Right forelimb (tissue), 1 donor: ENCODE results near the gene TES.
"Not testable (repeated sequence)": the region's sequence is repeated elsewhere in the genome, so short reads cannot be mapped to it uniquely, and the experiment has no call there.

Experiments
- DNase-seq: peaks from one replicate; pipeline ENCODE4 v3.0.0-alpha.2; 2018

TES gene

DNA sequence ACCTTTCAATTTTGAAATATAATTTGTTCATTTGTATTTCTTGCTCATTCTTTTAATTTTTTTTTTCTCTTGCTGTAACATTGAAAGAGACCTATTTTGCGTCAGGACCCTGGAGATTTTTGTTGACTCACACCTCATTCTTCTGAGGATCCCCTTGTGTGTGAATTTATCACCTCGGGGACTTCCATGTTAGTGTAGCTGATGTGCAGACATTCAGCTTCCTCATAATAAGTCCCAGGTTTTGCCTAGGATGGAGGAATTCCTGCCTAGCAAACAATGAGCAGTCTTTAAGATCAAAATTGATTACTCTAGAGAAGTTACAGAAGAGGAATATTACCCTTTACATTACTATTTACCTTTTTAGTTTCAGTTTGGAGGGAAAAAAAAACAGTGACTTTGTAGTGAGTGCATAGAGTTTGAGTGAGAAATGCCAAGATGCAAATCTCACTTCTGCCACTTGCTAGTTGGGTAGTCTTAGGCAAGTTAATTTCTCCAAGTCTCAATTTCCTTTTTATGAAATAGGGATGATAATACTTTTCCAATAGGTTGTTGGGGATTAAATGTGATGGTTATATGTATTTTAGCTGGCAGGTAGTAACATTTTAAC lies 14.3 kb downstream of the TES start:
- DNase-seq, result no peak

DNA sequence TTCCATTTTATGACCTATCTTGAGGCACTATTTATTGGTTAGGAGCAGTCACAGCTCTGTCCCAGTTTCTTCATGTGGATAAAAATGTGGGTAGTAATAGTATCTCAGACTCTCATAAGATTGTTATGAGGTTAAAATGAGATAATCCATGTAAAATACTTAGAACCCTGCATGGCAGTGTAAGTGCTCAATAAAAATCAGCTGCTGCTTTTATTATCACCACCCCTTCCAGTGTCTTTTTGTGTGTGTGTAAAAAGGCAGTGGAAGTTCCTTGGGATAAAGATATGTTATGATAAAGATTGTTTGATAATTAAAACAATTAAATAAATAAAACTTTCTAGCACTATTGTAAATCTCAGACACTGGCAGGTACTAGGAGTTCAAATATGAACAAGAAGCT lies 15.5 kb downstream of the TES start:
- no peak for DNase-seq

DNA sequence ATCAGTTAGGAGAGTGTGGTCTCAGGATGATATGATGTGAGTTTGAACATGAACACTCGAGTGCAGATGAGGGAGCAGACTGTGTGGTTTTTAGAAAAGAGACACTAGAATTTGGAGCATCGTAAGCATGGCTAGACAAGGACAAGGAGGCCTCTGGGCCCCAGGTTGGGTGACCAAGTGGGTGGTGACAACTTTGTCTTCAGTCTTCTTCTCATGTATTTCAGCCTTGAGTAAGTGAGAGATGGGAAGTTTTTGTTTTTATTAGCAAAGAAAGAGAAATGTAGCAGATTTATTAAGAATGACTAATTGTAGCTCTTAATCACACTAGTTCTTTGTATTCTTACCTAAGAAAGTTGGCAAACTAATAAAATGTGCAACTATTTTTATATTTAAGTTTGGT lies 16.3 kb downstream of the TES start:
- no peak for DNase-seq

DNA sequence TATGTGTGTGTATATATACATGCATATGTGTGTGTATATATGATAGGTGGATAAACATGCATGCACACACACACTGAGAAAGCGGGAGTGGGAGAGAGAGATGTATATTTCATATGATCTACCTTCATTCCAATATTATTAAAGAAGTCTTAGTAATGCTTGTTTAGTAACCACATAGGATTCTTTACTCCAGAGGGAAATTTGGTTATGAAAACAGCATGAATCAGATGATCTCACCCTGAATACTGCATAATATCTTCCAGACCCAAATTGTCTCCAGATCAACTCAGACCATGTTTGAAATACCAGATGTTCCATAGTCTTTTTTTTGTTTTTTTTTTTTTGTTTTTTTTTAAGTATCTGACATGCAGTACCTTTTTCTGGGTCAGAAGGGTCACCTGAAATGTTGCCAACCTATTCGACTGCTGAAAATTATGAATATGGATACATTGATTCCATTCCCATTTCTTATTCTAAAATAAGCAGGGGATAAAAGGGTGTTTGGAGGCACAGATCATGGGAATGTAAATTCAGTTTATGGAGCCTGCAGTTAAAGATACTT lies 17.4 kb downstream of the TES start:
- DNase-seq, result no peak

DNA sequence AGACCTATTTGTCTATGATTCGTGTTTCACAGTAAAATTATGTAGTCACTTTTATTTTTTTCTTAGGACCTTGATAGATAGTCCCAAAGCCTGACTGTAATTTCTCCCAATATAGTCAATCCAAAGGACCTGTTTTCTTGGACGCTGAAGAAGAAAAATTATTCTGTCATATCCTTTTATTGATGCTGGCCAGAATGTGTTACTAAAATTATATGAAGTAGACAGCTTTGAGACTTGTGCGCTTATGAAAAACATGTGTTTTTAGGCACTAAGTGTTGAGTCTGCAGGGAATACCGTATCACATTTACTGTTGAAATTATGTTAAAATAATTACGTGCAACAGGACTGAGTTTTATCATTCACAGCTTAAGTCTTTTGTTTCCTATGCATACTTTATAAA lies 17.9 kb downstream of the TES start:
- no peak for DNase-seq

DNA sequence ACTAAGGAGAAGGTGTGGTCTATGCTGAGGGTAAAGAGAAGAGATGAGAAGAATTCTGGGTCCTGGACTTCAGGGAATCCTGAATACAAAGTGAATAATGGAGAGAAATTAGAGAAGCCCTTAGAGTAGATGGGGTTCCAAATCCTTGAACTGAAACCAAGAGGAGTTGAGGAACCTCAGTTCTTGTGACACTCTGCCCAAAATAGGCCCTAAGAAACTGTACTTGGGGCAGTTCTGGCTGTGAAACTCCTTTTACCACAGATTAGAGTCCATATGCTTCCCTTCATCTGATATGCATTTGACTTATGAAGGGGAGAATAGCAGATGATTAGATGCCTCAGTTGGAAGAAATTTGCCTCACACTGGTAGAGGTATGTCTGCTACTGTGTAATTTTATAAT lies 19.0 kb downstream of the TES start:
- no peak for DNase-seq

DNA sequence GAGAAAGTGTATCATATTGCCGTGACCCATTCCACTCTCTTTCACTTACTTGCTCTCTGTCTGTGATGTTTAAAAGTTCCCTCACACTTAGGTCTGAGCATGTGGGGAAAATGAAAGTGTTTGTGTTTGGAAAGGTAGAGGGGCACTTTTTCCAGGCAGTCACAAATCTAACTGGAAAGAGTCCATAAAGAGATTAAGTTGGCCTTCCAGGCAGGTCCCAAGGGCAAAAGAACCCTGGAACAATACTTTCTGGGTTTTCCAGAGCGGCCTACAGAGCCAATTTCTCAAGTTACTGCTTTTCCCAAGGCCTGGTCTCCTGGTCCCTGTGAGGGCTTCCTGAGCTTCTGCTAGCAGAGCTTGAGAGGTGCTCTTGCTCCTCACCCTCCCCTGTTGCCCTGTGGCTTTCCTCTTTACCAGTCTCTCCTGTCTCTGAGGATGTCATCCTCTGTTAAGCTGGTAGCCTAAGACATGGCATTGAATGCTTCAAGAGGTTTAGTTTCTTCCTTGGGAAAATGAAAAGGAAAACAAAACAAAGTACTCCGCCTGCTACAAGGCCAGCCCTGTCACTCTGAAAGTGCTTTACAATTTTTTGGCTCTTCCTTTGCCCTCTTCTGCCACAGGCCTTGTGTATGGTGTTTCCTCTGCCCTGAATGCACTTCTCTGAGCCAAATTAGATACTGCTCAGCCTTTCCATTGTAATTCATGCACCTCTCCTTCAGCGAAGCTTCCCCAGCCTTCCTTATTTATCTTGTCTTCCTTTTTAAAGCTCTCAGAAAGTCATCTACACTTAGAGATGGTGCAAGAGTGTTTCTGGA lies 20.1 kb downstream of the TES start:
- no peak for DNase-seq

DNA sequence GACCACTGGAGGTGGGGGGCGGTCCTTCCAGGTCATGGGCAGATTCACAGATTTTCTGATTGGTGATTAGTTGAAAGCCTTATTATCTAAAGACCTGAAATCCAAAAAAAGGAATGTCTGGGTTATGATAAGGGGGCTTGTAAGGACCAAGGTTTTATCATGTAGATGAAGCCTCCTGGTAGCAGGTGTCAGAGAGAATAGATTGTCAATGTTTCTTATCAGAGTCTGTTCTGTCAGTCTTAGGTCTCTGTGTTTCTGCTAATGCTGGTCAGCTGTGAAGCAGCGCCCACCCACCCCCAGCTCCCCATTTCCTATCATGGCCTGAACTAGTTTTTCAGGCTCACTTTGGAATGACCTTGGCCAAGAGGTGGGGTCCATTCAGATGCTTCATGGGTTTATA lies 21.2 kb downstream of the TES start:
- no peak for DNase-seq

DNA sequence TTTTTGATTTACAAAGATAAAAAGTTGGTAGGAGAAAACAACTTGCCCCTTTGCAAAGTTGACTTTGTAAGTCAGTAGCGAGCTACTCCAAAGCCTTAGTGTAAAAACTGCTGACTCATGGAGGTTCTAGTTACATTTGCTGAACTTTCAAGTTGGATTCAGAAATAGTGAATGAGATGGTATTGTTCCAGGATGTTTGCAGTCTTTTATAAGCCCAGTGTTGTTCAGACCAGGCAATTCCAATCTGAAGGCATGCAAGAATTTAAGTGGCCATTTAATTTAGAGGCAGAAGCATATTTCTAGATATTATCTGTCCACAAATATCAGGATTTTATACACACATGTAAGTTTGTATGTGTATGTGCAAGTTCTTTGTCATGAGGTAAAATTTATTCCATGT lies 21.6 kb downstream of the TES start:
- DNase-seq, result no peak

DNA sequence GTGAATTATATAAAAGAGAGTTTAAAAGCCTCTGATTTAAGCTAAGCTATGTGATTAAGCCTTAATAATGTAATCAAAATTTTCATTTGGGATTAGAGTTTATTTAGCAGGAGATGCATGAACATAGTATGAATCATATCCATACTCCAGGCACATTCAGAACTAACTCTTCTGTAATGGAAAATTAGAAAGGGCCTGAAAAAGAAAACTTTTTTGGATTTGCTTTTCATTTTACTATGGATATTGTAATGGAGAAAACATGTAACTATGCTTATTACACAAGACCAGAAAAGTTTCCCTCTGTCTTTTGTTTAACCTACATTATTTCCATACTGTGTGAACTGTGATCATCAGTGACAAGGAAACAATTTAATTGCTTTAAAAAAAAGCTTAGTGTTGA lies 22.0 kb downstream of the TES start:
- no peak for DNase-seq

DNA sequence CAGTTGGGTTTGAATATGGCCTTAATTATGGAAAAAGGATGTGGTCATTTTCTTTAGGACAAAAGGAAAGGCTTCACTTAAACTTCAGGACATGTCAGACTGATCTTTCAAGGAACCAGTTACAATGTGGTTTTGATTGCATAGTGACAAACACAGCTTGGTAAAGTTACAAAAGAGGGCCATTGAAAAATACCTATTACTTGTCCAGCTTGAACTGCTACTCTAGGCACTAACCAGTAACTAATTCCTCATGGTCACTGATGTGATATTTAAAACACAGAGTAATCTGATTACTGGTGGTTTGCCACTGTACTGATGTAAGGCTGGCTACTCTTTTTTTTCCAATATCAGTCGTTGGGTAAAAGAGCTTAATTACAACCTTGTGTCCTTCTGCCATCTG lies 22.6 kb downstream of the TES start:
- DNase-seq, result no peak

DNA sequence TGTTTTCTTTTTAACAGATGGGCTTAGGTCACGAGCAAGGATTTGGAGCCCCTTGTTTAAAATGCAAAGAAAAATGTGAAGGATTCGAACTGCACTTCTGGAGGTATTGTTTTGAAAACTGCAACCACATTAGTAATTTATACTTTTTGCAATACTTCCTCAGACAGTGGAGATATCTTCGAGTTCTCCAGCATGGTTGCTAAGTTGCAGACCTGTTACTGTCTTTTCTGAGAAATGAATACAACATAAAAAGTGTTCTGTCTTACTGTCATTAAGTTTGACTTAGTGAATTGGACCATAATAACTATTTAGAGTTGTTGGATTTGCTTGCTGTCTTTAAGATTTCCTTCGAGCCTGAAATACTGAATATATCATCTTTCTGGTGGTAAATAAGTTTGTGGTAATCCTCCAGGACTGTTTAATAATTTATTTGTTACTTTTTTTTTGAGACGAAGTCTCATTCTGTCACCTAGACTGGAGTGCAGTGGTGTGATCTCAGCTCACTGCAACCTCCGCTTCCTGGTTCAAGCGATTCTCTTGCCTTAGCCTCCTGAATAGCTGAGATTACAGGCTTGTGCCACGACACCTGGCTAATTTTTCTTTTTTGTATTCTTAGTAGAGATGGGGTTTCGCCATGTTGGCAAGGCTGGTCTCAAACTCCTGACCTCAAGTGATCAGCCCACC lies 24.3 kb downstream of the TES start:
- no peak for DNase-seq

DNA sequence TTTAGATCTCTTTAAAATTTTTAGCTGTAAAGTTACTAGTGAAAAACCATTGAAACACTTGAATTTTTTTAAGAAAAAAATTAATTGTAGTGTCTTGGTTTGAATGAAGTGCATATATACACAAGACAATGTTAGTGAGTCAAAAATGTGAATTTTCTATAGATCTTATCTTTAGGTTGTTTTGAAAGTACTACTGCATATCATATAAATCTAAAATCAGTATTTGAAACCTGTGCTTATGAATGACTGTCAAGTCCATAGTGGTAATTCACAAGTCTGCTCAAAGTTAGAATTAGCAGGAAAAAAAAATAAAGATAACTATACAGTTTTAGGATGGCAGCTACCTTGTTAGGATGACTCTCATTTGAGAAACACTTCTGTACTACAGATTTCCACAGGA lies 25.0 kb downstream of the TES start:
- no peak for DNase-seq

DNA sequence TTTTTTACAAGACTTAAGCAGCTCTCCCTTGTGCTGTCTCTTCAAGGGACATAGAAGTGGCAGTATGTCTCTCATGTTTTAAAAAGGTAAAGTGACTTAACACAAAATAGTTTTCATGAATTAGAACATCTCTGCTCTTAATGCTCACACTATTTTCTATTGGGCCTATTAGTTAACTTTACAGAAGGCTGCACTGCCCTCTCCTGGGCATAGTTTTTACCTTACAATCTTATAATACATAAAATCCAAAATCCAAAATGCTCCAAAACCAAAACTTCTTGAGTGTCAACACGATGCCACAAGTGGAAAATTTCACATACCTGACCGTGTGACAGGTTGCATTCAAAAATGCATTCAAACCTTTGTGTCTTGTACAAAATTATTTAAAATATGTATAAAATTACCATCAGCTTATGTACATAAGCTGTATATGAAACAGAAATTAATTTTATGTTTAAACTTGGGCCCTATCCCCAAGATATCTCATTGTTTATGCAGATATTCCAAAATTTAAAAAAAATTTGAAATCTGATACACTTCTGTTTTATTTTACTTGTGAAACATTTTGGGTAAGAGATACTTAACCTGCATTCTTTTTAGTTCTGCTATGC lies 25.8 kb downstream of the TES start:
- DNase-seq, result no peak

DNA sequence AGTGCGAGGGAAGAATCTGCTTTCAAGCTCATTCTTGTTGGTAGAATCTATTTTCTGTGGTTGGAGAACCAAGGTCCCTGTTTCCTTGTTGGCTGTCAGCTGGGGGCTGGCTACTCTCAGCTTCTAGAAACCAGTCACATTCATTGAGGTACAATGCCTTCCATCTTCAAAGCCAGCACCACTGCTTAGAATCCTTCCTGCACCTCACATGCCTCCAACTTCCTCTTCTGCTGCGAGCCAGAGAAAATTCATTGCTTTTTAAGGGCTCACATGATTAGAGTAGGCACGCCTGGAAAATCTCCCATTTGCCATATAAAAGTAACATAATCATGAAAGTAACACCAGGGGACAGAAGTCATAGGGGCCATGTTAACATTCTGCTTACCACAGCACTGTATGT lies 28.7 kb downstream of the TES start:
- DNase-seq, result no peak

DNA sequence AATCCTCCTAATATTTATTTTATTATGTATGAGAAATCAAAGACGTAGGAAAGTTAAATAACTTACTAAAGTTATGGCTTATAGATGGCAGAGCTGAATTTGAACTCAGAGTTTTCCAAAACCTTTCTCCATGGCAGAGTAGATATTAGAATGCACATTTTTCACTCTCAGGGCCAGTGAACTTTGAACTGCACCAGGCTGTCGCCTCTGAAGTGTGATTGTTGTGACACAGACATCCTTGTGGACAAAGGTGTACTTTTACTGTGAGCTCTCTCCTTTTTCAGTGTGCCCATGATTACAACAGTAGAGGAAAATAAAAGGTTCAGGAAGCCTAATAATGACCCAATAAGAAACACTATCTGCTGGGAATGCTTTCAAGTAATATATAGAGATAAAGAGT lies 29.1 kb downstream of the TES start:
- DNase-seq, result no peak

DNA sequence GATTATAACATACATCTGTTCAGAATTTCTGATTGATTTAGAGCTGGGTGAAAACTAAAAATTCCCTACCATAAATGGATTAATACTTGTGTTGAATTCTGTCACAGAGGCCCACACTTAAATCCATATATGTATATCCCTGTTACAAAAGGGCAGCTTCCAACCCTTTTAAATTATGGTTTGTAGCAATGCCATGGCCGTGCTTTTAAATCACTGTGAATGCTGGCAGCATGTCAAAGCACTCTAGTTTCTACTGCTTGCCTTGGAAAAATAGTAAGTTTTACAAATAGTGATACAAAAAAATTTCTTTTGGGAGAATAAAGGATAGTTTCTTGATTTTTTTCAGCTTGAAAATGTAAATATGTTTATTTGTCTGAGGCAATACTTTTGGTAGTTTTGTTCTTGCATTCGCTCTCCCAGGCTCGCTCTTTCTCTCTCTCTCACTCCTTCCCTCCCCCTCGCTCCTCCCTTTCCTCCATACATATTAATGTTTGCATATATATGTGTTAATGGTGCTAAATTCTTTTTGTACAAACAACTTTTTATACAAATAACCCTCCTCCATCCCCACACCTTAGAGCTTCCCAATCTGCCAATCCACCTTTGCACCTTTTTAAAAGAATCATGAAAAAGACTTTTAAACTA lies 29.8 kb downstream of the TES start:
- no peak for DNase-seq

DNA sequence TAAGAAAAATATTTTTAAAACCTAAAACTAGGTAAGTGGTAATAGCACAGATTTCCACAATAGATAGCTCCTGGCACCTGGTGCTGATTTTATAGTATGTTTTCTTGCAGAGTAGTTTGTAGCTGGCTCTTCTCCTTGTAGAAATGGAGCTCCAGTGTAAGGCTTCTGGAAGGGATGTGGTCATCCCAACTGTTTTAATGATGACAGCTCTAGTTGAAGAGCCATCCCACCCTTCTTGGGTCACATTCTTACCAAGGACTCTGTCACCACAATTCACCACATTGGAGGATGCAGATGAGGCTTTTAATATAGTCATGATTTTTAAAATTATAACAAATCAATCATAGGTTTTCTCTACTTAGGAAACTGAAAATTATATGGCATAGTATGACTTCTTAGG lies 31.0 kb downstream of the TES start:
- no peak for DNase-seq

DNA sequence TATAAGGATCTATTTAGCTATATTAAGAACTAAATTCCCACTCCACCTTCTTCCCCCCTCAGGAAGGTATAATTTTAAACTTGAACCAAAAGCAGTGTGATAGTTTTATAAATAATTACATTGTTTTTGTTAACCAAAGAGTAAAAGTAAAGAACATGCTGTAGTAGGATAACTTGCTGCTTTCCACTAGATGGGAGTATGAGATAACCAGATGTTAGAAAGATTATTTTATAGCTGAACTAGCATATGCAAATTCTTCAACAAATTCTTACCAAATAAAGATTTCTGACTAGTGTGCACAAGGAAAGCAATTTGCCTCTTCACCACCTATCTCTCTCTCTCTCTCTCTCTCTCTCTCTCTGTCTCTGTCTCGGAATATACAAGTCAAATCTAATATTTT lies 31.8 kb downstream of the TES start:
- DNase-seq, result no peak

DNA sequence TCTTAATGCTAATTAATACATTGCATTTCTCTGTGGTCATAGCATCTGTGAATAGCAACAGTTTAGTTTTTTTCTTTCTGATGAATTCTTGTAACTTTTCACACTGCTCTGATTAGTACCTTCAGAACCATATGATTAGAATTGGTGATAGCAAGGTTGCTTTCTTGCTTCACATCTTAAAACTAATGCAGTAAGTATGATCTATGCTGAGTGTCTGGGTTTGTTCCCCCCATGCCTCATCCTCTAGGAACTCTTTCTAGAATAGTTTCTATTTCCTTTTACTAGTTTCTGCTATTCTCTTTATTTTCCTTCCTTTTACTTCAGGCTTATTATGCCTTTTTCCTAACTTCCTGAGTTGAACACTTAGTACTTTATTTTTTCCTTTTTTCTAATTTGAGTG lies 32.4 kb downstream of the TES start:
- DNase-seq, result no peak

DNA sequence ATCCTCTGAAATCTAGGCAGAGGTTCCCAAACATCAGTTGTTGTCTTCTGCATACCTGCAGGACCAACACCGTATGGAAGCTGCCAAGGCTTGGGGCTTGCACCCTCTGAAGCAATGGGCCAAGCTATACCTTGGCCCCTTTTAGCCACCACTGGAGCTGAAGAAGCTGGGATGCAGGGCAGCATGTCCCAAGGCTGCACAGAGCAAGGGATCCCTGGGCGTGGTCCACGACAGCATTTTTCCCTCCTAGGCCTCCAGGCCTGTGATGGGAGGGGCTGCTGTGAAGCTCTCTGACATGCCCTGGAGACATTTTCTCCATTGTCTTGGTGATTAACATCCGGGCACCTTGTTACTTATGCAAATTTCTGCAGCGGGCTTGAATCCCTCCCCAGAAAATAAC lies 34.5 kb downstream of the TES start:
- not testable (repeated sequence) for DNase-seq

DNA sequence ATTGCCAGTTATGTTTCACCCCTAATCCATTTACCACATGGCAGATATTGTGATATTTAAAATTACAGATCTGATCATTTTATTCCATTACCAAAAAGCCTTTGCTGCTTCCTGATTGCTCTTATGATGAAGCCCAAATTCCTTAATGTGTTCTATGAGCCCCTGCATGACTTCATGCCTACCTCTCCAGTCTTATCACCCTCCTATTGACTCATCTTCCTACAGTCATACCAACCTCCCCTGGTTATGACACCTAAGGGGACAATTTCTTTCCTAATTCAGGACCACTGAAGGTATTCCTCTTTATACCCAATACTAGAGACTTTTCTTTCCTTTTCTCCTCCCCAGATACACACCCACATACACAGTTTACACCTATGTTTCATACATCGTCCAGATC lies 36.0 kb downstream of the TES start:
- no peak for DNase-seq

DNA sequence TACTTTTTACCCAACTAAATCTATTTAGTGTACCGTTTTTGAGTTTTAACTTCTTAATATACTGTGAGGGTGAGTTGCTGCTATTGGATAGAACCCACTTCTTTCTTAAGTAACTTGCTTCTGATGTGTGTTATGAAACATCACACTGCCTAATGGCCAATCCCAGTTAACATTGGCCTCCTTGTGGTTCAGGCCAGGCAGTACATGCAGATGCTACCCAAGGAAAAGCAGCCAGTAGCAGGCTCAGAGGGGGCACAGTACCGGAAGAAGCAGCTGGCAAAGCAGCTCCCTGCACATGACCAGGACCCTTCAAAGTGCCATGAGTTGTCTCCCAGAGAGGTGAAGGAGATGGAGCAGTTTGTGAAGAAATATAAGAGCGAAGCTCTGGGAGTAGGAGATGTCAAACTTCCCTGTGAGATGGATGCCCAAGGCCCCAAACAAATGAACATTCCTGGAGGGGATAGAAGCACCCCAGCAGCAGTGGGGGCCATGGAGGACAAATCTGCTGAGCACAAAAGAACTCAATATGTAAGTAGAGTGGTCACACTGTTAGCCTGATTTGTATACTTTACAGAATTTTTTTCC lies 39.7 kb downstream of the TES start:
- no peak for DNase-seq
